Adipocyte (in vitro differentiated cells): Measurements from ENCODE around the gene BMPR1A.

ENCODE experiments used
- DNase-seq: peaks from one replicate; pipeline ENCODE4 v3.0.0-alpha.2; 2015; ENCODE audit warnings: low read depth
- H3K27me3 ChIP-seq: replicated peaks from 2 replicates; pipeline ENCODE4 v1.7.0; 2013; ENCODE audit warnings: mild to moderate bottlenecking, low read length, moderate library complexity; ENCODE audit not compliant: control insufficient read depth, insufficient read depth
- H3K36me3 ChIP-seq: 2 replicates; pipeline ENCODE4 v1.7.0; 2013; ENCODE audit warnings: low read length, mild to moderate bottlenecking, moderate library complexity; ENCODE audit not compliant: control insufficient read depth, insufficient read depth, severe bottlenecking
- H3K4me1 ChIP-seq: 2 replicates; pipeline ENCODE4 v1.7.0; 2013; ENCODE audit warnings: mild to moderate bottlenecking, low read length, moderate library complexity; ENCODE audit not compliant: control insufficient read depth, insufficient read depth
- H3K4me3 ChIP-seq: 2 replicates; pipeline ENCODE4 v1.7.0; 2013; ENCODE audit warnings: mild to moderate bottlenecking, low read length, moderate library complexity
- H3K9ac ChIP-seq: 2 replicates; pipeline ENCODE4 v1.7.0; 2013; ENCODE audit warnings: mild to moderate bottlenecking, low read length, moderate library complexity
- H3K9me3 ChIP-seq: 2 replicates; pipeline ENCODE4 v1.7.0; 2013; ENCODE audit warnings: mild to moderate bottlenecking, low read length, moderate library complexity; ENCODE audit not compliant: control insufficient read depth

BMPR1A gene

GRCh38 chr10:86829472-86829871, 73.1 kb downstream of the BMPR1A start:
- no peaks in the 10 kb centered on the region for H3K27me3 ChIP-seq
- H3K36me3 ChIP-seq, result no peaks in the 10 kb centered on the region
- no peak overlapping the region for H3K4me3 ChIP-seq
- DNase-seq, result no peak
- peaks cover 12% of the 10 kb centered on the region for H3K4me1 ChIP-seq
- no peaks in the 10 kb centered on the region for H3K9me3 ChIP-seq
- no peak overlapping the region for H3K9ac ChIP-seq

GRCh38 chr10:86830043-86830591, 73.7 kb downstream of the BMPR1A start:
- no peaks in the 10 kb centered on the region for H3K36me3 ChIP-seq
- no peak overlapping the region for H3K4me3 ChIP-seq

GRCh38 chr10:86833969-86834368, 77.5 kb downstream of the BMPR1A start:
- H3K9ac ChIP-seq, result no peak overlapping the region
- no peak for DNase-seq
- peaks cover 12% of the 10 kb centered on the region for H3K4me1 ChIP-seq
- H3K27me3 ChIP-seq, result no peaks in the 10 kb centered on the region
- no peaks in the 10 kb centered on the region for H3K36me3 ChIP-seq
- H3K9me3 ChIP-seq, result no peaks in the 10 kb centered on the region
- no peak overlapping the region for H3K4me3 ChIP-seq

More at GRCh38 chr10:86830043-86830591, 73.7 kb downstream of the BMPR1A start:
- no peak overlapping the region for H3K9ac ChIP-seq
- peaks cover 12% of the 10 kb centered on the region for H3K4me1 ChIP-seq
- H3K9me3 ChIP-seq, result no peaks in the 10 kb centered on the region
- H3K27me3 ChIP-seq, result no peaks in the 10 kb centered on the region
- no peak for DNase-seq

GRCh38 chr10:86836044-86836443, 79.6 kb downstream of the BMPR1A start:
- H3K9ac ChIP-seq, result no peak overlapping the region
- H3K9me3 ChIP-seq, result no peaks in the 10 kb centered on the region
- no peak overlapping the region for H3K4me3 ChIP-seq
- H3K27me3 ChIP-seq, result no peaks in the 10 kb centered on the region
- peaks cover 14% of the 10 kb centered on the region for H3K36me3 ChIP-seq
- DNase-seq, result no peak
- no peaks in the 10 kb centered on the region for H3K4me1 ChIP-seq

GRCh38 chr10:86837663-86838062, 81.2 kb downstream of the BMPR1A start:
- peaks cover 29% of the 10 kb centered on the region for H3K36me3 ChIP-seq
- H3K27me3 ChIP-seq, result no peaks in the 10 kb centered on the region
- H3K9ac ChIP-seq, result no peak overlapping the region
- no peaks in the 10 kb centered on the region for H3K9me3 ChIP-seq
- H3K4me3 ChIP-seq, result no peak overlapping the region
- no peak for DNase-seq
- no peaks in the 10 kb centered on the region for H3K4me1 ChIP-seq

GRCh38 chr10:86840498-86840897, 84.1 kb downstream of the BMPR1A start:
- Histone ChIP-seq H3K4me3 (no peak overlapping the region), H3K27me3 (no peaks in the 10 kb centered on the region), H3K4me1 (no peaks in the 10 kb centered on the region), H3K36me3 (peaks cover 47% of the 10 kb centered on the region), H3K9ac (no peak overlapping the region), H3K9me3 (no peaks in the 10 kb centered on the region)
- no peak for DNase-seq

GRCh38 chr10:86846088-86846487, 89.7 kb downstream of the BMPR1A start:
- H3K36me3 ChIP-seq, result peaks cover 33% of the 10 kb centered on the region
- no peaks in the 10 kb centered on the region for H3K9me3 ChIP-seq

GRCh38 chr10:86848747-86849146, 92.3 kb downstream of the BMPR1A start:
- no peaks in the 10 kb centered on the region for H3K27me3 ChIP-seq
- no peaks in the 10 kb centered on the region for H3K9me3 ChIP-seq
- peaks cover 10% of the 10 kb centered on the region for H3K36me3 ChIP-seq

More at GRCh38 chr10:86846088-86846487, 89.7 kb downstream of the BMPR1A start:
- DNase-seq, result no peak
- no peaks in the 10 kb centered on the region for H3K27me3 ChIP-seq
- H3K4me1 ChIP-seq, result peaks cover 22% of the 10 kb centered on the region
- H3K9ac ChIP-seq, result no peak overlapping the region
- no peak overlapping the region for H3K4me3 ChIP-seq

GRCh38 chr10:86849181-86849894, 92.9 kb downstream of the BMPR1A start:
- no peaks in the 10 kb centered on the region for H3K27me3 ChIP-seq
- no peak overlapping the region for H3K9ac ChIP-seq
- H3K36me3 ChIP-seq, result peaks cover 7% of the 10 kb centered on the region
- H3K9me3 ChIP-seq, result no peaks in the 10 kb centered on the region
- peaks cover 31% of the 10 kb centered on the region for H3K4me1 ChIP-seq
- DNase-seq, result no peak
- no peak overlapping the region for H3K4me3 ChIP-seq

More at GRCh38 chr10:86848747-86849146, 92.3 kb downstream of the BMPR1A start:
- H3K4me3 ChIP-seq, result no peak overlapping the region
- H3K4me1 ChIP-seq, result peaks cover 31% of the 10 kb centered on the region
- no peak for DNase-seq
- H3K9ac ChIP-seq, result no peak overlapping the region

GRCh38 chr10:86850481-86850880, 94.1 kb downstream of the BMPR1A start:
- no peak for DNase-seq
- Histone ChIP-seq H3K27me3 (no peaks in the 10 kb centered on the region), H3K9me3 (no peaks in the 10 kb centered on the region), H3K4me3 (no peak overlapping the region), H3K4me1 (peaks cover 31% of the 10 kb centered on the region), H3K9ac (no peak overlapping the region), H3K36me3 (peaks cover under 1% of the 10 kb centered on the region)

- peaks cover 25% of the 10 kb centered on the region for H3K4me1 ChIP-seq
- no peaks in the 10 kb centered on the region for H3K9me3 ChIP-seq
- peaks cover 6% of the 10 kb centered on the region for H3K36me3 ChIP-seq
- peak overlapping the region; percentile 33 for H3K9ac ChIP-seq
- H3K4me3 ChIP-seq, result peak overlapping the region; percentile 63
- DNase-seq, result peak; percentile 68
- H3K27me3 ChIP-seq, result no peaks in the 10 kb centered on the region
Measured at GRCh38 chr10:86851328-86852207, 95.1 kb downstream of the BMPR1A start.
